Endothelial cell of umbilical vein (primary cell): ENCODE results near the gene SDCBP2. TPM values are rescaled to one million over a fixed set of nuclear protein-coding genes. Genes with fewer than 3 reads are reported as not detected.

Experiments
- BruUV-seq: library from RNA; stranded (reverse); fragments of 400-500 nt; replicated peaks from 2 replicates; lab custom pipeline; 2021; lab: Mats Ljungman, UMichigan
- CTCF ChIA-PET: fragments of 300-600, 350-600 bp; sonication (Branson Sonifier 250); formaldehyde crosslinking; loops from one replicate; lab custom pipeline; 2021; ENCODE audit warnings: antibody characterized with exemption, inconsistent platforms; lab: Charles Lee
- POLR2A ChIA-PET: fragments of 300-600, 350-600 bp; sonication (Branson Sonifier 250); formaldehyde crosslinking; loops from one replicate; lab custom pipeline; 2021; ENCODE audit warnings: antibody characterized with exemption, inconsistent platforms; lab: Charles Lee
- DNase-seq: peaks from one replicate; pipeline ENCODE4 v3.0.0-alpha.2; 2011; ENCODE audit warnings: low read depth, low spot score
- FAIRE-seq: peaks from 2 replicates; lab custom pipeline; 2011; peaks lifted over from hg19 to GRCh38; lab: Jason Lieb, UNC
- H2AFZ ChIP-seq: 2 replicates; pipeline ENCODE4 v1.6.0; 2012; ENCODE audit warnings: low read depth, low read length, control low read depth, inconsistent platforms
- H3K27ac ChIP-seq: 2 replicates; pipeline ENCODE4 v1.5.1; 2011; ENCODE audit warnings: low read depth, mild to moderate bottlenecking, control low read depth, low read length, moderate library complexity; ENCODE audit not compliant: insufficient read depth
- H3K27me3 ChIP-seq, 2 experiments: 2 replicates each; pipeline versions ENCODE4 v1.6.0 to v1.6.1; 2011; ENCODE audit warnings: low read length in 2 of 2, mixed read lengths in 1 of 2; ENCODE audit not compliant: control insufficient read depth in 2 of 2, insufficient read depth in 2 of 2
- H3K36me3 ChIP-seq, 2 experiments: 2 replicates in 1 of 2; 3 replicates in 1 of 2; pipeline ENCODE4 v1.5.1; 2011; ENCODE audit warnings: low read length in 2 of 2, mild to moderate bottlenecking in 1 of 2, moderate library complexity in 1 of 2; ENCODE audit not compliant: control insufficient read depth in 2 of 2, insufficient read depth in 2 of 2; ENCODE audit errors: extremely low read depth in 1 of 2
- H3K4me1 ChIP-seq: 3 replicates; pipeline ENCODE4 v1.5.1; 2011; ENCODE audit warnings: mild to moderate bottlenecking, low read length; ENCODE audit not compliant: control insufficient read depth, insufficient read depth; ENCODE audit errors: extremely low read depth
- H3K4me2 ChIP-seq: 2 replicates; pipeline ENCODE4 v1.6.1; 2011; ENCODE audit warnings: low read length, control low read depth, mixed read lengths; ENCODE audit not compliant: insufficient read depth
- H3K4me3 ChIP-seq, 3 experiments: fragments of 200-600 bp in 1 of 3; sonication (generic), shearing (Covaris generic) in 1 of 3; replicated peaks in 1 of 3; 2 replicates each; pipeline ENCODE4 v1.5.1; 2011 to 2016; ENCODE audit warnings: control low read depth in 3 of 3, low read length in 3 of 3, mild to moderate bottlenecking in 2 of 3, inconsistent platforms in 1 of 3, low read depth in 1 of 3, moderate library complexity in 1 of 3; ENCODE audit not compliant: insufficient read depth in 1 of 3
- H3K79me2 ChIP-seq: 2 replicates; pipeline ENCODE4 v1.6.0; 2012; ENCODE audit warnings: low read length, inconsistent platforms; ENCODE audit not compliant: control insufficient read depth, insufficient read depth
- H3K9ac ChIP-seq: replicated peaks from 2 replicates; pipeline ENCODE3; 2011; ENCODE audit warnings: low read length, control low read depth; ENCODE audit not compliant: insufficient read depth; ENCODE audit errors: extremely low read depth
- H3K9me1 ChIP-seq: replicated peaks from 3 replicates; pipeline ENCODE4 v1.6.0; 2011; ENCODE audit warnings: mild to moderate bottlenecking, low read length; ENCODE audit not compliant: control insufficient read depth, insufficient read depth; ENCODE audit errors: extremely low read depth
- H3K9me3 ChIP-seq: replicated peaks from 2 replicates; pipeline ENCODE4 v1.5.1; 2012; ENCODE audit warnings: low read length, inconsistent platforms; ENCODE audit not compliant: control insufficient read depth, insufficient read depth
- H4K20me1 ChIP-seq: replicated peaks from 2 replicates; pipeline ENCODE3; 2011; ENCODE audit warnings: mild to moderate bottlenecking, low read length; ENCODE audit not compliant: control insufficient read depth, insufficient read depth; ENCODE audit errors: extremely low read depth
- CTCF ChIP-seq, 2 donors: IDR thresholded peaks; 1 replicate in 1 of 2; 2 replicates in 1 of 2; pipeline ENCODE4 v1.5.1; 2011; ENCODE audit warnings: low read length in 2 of 2, mild to moderate bottlenecking in 2 of 2, moderate library complexity in 2 of 2, control low read depth in 1 of 2, inconsistent platforms in 1 of 2, low read depth in 1 of 2; ENCODE audit not compliant: insufficient read depth in 1 of 2; ENCODE audit errors: extremely low read depth in 1 of 2
- EZH2 ChIP-seq: IDR thresholded peaks from 2 replicates; pipeline ENCODE4 v1.6.1; 2012; ENCODE audit warnings: borderline replicate concordance, low read depth, mild to moderate bottlenecking, moderate library complexity, low read length, inconsistent platforms; ENCODE audit not compliant: severe bottlenecking
- FOS ChIP-seq: IDR thresholded peaks from 2 replicates; pipeline ENCODE4 v1.6.1; 2011; ENCODE audit warnings: mild to moderate bottlenecking, low read length, moderate library complexity, borderline replicate concordance; ENCODE audit not compliant: insufficient read depth
- GATA2 ChIP-seq: IDR thresholded peaks from 2 replicates; pipeline ENCODE4 v1.7.0; 2011; ENCODE audit warnings: low read depth, mild to moderate bottlenecking, moderate library complexity, mixed read lengths, low read length; ENCODE audit not compliant: insufficient read length, insufficient read depth
- JUN ChIP-seq: IDR thresholded peaks from 2 replicates; pipeline ENCODE4 v1.6.1; 2011; ENCODE audit warnings: borderline replicate concordance, low read depth; ENCODE audit not compliant: insufficient read length, insufficient read depth
- MAX ChIP-seq: IDR thresholded peaks from 2 replicates; pipeline ENCODE4 v1.6.1; 2011; ENCODE audit not compliant: insufficient read depth, insufficient read length
- MYC ChIP-seq: IDR thresholded peaks from one replicate; pipeline ENCODE4 v1.6.1; 2011; ENCODE audit warnings: mild to moderate bottlenecking, low read depth, low read length
- POLR2A ChIP-seq: IDR thresholded peaks from 2 replicates; pipeline ENCODE4 v1.6.1; 2012; ENCODE audit warnings: low read depth, mild to moderate bottlenecking, control low read depth, low read length
- POLR2AphosphoS5 ChIP-seq: IDR thresholded peaks from 2 replicates; pipeline ENCODE4 v1.6.1; 2012; ENCODE audit warnings: low read depth, mild to moderate bottlenecking, control low read depth, low read length, moderate library complexity; ENCODE audit not compliant: insufficient read depth
- dilution Hi-C: fragments of 300-500 bp; cut with MboI; formaldehyde crosslinking; loops from one replicate; pipeline ENCODE4 v1.15.0; 2019; ENCODE audit warnings: low sequenced_read_pairs; ENCODE audit not compliant: extremely low pct_ligation_motif_present
- intact Hi-C: fragments of 100-400 bp; cut with micrococcal nuclease; formaldehyde crosslinking; loops from one replicate; pipeline ENCODE4 v1.10.0; 2022
- polyA plus RNA-seq, 4 experiments: library from polyadenylated mRNA; depleted of rRNA in 3 of 4; stranded (reverse) in 3 of 4; unstranded in 1 of 4; fragments of >200 nt; gene quantifications; 2 replicates each; pipeline versions ENCODE4 v1.2.1 to v1.2.3, GENCODE V29; 2011 to 2012; ENCODE audit warnings: missing spikeins in 1 of 4
- total RNA-seq: library from RNA; stranded (reverse); gene quantifications from 2 replicates; pipeline ENCODE4 v1.2.3, GENCODE V29; 2021

The SDCBP2 gene
- total and polyA plus RNA-seq, 2 donors (not counting 3 experiments of a cell fraction or from before 2014, with no cell fraction given): 6.9 to 9.0 TPM

DNA sequence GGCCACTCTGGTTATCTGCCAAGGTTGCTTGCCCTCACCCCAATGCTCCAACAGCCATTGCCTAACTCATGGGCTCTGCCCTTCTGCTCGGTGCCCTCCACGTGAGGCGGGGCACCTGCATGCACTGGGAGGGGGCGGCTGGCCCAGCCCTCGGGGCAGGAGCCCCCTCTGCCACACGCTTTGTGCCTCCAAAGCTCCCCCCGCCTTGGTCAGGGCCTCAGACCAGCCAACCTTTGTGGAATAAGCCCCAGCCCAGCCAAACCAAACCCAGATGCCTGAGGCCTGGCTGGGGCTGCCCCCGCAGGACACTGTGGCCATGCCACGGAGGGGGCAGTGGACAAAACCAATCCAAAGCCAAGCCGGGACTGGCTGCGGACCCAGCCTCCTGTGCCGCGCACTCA, 21.4 kb downstream of the SDCBP2 start:
- intact Hi-C loops (loop anchor here (10.0 kb wide), 1 partner anchor 193 kb away; the partner anchor contains the start of gene PSMF1), dilution Hi-C loops (loop anchor here (25.0 kb wide), 1 partner anchor 130 kb away; no protein-coding TSS in a partner anchor)
- Histone ChIP-seq H3K4me1 (no peaks in the 10 kb centered on the region), H3K9me1 (no peaks in the 10 kb centered on the region), H3K36me3 (peaks cover 0 to 5% of the 10 kb centered on the region in 2 experiments), H4K20me1 (no peaks in the 10 kb centered on the region), H3K4me3 (no peak overlapping the region), H3K9ac (no peak overlapping the region), H3K27me3 (no peaks in the 10 kb centered on the region), H3K79me2 (no peaks in the 10 kb centered on the region), H3K27ac (no peak overlapping the region), H3K9me3 (no peaks in the 10 kb centered on the region), H3K4me2 (no peak overlapping the region), H2AFZ (no peak overlapping the region)
- BruUV-seq: no TSS peak
- DNase-seq (no peak), FAIRE-seq (no peak)
- ChIA-PET CTCF (interaction anchor here (1.5 kb wide), 2 partner anchors 94 to 197 kb away, joined by 5 to 7 read pairs; no protein-coding TSS in a partner anchor), POLR2A (no interaction called here)
- TF ChIP-seq GATA2 (no peak), MAX (no peak), MYC (no peak), POLR2A (no peak), POLR2AphosphoS5 (no peak)

DNA sequence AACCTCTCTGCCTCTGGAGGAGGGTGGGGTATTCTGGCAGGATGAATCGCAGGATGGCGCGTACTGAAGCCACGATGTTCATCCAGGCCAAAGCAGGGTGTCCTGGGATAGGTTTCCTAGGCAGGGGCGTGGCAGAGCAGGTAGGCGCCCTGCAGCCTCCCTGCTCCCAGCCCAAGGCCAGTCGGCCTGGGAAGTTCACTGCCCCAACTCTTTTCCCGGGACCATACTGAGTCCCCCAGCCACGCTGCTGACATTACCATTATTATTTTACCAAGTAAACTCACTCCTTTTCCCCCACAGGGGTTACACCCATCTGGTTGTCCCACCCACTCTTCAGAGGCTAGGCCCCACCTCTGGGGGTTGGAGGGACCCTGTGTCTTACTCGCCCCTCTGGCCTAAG, 21.8 kb downstream of the SDCBP2 start:
- TF ChIP-seq FOS (no peak), GATA2 (no peak), JUN (no peak), MYC (no peak), MAX (no peak), POLR2A (no peak), CTCF (IDR thresholded peaks at IDR 0.05; ENCODE audit: extremely low read depth in 1 of 2, insufficient read depth in 1 of 2, low read depth in 1 of 2, low read length in 2 of 2) (no peak), EZH2 (no peak), POLR2AphosphoS5 (no peak)
- no peaks in the 10 kb centered on the region for H3K4me1 ChIP-seq
- H3K36me3 ChIP-seq: peaks cover 0 to 5% of the 10 kb centered on the region in 2 experiments
- no peak overlapping the region for H3K9ac ChIP-seq
- DNase-seq (no peak), FAIRE-seq (no peak)
- H4K20me1 ChIP-seq: no peaks in the 10 kb centered on the region
- H3K79me2 ChIP-seq: no peaks in the 10 kb centered on the region
- ChIA-PET POLR2A (no interaction called here), CTCF (no interaction called here)
- H3K4me3 ChIP-seq: no peak overlapping the region
- no peak overlapping the region for H3K4me2 ChIP-seq
- no peaks in the 10 kb centered on the region for H3K9me1 ChIP-seq
- dilution Hi-C loops: loop anchor here (25.0 kb wide), 1 partner anchor 130 kb away; no protein-coding TSS in a partner anchor
- no TSS peak for BruUV-seq
- H2AFZ ChIP-seq: no peak overlapping the region
- H3K27ac ChIP-seq: no peak overlapping the region
- no peaks in the 10 kb centered on the region for H3K9me3 ChIP-seq
- intact Hi-C loops: loop anchor here (10.0 kb wide), 1 partner anchor 192 kb away; the partner anchor contains the start of gene PSMF1
- no peaks in the 10 kb centered on the region for H3K27me3 ChIP-seq
